HG03432 (cell line): ENCODE measurements around the gene MLF2.

Source experiments
- ATAC-seq: cut with Tn5 transposase; IDR thresholded peaks from one replicate; pipeline ENCODE4 v1.9.1; 2021; ENCODE audit warnings: mild to moderate bottlenecking, moderate library complexity; ENCODE audit not compliant: unreplicated experiment

MLF2 gene, protein sequence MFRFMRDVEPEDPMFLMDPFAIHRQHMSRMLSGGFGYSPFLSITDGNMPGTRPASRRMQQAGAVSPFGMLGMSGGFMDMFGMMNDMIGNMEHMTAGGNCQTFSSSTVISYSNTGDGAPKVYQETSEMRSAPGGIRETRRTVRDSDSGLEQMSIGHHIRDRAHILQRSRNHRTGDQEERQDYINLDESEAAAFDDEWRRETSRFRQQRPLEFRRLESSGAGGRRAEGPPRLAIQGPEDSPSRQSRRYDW

DNA sequence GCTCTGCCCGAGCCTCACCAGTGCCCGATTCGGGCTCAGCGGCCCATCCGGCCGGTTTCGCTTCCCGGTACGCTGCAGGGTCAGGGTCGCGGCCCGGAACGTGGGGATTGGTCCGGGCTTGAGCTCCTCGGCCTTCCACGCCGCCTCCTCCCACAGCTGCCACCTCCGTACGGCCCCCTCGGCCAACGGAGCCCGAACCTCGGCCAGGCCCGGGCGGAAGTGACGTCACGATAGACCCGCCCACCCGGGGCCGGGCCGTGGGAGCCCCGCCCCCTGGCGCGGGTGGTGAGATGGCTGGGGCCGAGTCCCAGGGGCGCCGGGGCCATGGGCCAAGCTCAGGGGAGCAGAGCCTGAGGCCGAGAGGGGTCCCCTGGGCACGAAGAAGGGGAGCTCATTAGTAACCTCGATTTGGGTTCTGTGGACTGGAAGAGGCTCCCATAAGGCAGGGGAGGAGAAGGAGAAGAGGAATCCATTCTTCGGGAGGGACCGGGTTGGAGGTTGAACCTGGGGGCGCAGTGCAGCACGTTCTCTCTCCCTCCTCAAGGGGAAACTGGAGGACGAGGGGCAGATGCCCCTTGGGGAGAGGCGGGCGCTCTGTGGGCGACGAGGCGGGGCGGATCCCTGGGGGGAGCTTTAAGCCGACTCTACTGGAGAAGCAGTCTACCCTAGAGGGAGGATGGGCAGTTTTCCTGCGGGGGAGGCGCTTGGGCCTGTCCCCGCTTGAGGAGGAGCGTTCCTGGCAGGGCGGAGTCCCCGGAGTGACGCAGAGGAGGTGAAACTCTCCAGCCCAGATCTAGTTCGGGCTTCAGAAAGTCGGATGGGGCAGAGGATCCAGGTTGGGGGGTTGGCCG is at the start of gene MLF2:
Gene MLF2, minus strand, starts transcription at position 221 of the 851 bp plus-strand sequence. CDS start 807 bp downstream, outside the sequence.
- ATAC-seq = peak; percentile 84

DNA sequence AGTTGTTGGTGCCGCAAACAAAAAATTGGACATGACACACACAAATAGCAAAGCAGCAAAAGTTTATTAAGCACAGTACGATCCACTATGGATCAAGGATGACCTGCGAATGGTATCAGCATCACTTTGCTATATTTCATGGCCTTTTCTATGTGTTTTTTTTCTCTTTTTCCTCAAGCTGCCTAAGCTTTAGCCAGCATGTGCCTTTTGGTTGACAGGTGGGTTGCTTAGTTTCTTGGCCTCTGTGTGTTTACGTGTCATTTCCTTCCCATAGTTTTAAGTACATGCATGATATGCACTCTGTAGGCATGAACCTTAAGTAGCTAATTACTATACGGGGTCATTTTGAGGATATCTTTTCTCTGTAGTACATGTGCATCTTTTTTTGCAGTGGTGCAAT is 46.2 kb upstream of the MLF2 start:
- ATAC-seq = no peak

DNA sequence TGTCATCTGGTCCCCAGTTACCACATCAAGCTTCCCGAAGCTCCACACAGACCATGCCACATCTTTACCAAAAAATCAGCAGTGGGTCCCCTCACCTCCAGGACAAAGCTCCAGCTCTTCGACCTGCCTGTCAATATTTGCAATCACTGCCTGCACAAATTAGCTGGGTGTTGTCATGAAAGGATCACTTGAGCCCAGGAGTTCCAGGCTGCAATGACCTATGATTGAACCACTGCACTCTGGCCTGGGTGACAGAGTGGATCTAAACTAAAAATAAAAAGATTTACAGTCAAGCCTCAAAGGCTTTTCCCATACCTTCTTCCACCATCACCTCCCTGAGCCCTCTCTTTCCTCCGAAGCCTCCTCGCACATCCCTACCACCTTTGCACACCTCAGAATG is 43.6 kb upstream of the MLF2 start:
- no peak for ATAC-seq

DNA sequence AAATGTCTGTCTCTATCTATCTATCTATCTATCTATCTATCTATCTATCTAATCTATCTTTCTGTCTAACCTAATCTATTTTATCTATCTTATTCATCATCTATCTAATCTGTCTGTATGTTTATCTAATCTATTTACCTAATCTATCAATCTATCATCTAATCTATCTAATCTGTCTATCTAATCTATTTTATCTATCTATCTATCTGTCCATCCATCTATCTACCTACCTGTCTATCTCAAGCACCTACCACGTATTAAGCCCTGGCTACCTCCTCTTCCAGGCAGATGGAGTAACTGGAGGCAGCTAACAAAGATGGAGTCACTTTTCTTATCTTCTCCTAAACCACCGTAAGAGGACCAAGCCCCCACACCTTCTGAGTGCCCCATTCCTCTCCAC is 42.1 kb upstream of the MLF2 start:
- no peak for ATAC-seq

DNA sequence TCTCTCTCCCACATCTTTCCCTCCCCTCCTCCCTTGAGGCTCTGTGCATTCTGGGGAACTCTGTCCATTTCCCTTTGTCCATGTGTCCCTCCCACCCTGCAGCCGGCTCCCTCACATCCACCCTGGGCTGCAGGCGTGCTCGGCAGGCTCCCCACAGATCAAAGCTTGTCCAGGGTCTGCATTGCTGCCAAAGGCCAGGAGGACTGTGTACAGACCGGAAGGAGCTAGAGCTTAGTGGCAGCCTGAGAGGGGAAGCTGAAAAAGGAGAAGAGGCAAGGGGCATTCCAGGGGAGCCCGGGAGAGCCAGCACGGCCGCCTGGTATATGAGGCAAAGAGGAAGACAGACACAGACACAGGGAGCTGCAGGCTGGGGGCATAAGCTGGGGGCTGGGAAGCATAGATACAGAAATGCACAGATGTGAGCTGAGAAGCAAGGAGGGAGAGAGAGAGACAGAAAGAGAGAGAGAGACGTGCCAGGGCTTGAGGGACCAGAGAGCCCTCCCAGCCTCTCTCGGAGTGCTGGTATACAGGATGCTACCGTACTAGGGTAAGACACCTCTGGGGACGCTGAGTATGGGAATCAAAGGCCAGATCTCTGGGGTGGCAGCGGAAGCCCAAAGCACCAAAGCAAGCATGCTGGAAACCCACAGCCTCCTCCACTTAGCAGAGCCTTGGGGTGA is 39.7 kb upstream of the MLF2 start:
- ATAC-seq = peak; percentile 44

DNA sequence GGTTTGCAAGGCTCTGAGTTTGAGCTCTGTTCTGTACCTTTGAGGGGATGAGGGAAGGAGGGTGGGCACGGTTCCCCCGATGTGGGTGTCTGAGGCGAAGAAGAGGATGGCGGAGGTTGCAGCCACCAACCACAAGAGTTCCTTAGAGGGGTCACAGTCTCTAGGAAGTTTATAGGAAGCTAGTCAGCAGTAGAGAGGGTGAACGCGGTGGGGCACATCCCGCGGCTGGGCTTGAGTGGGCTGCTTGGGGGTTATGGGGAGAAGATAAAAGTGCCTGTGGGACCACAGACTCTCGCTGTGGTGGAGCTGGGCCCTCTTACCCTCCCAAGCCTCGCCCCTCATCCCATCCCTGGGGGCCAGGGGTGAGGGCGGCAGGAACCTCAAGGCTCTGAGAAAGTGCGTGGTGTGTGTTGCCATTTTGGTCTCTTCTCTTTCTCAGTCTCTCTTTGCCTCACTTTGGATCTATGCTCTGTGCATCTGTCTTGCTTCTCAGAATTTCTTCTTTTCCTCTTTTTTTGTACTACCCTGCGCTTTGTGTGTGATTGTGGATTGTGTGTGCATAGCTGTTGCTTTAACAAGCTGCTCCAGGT is 39.1 kb upstream of the MLF2 start:
- no peak for ATAC-seq

DNA sequence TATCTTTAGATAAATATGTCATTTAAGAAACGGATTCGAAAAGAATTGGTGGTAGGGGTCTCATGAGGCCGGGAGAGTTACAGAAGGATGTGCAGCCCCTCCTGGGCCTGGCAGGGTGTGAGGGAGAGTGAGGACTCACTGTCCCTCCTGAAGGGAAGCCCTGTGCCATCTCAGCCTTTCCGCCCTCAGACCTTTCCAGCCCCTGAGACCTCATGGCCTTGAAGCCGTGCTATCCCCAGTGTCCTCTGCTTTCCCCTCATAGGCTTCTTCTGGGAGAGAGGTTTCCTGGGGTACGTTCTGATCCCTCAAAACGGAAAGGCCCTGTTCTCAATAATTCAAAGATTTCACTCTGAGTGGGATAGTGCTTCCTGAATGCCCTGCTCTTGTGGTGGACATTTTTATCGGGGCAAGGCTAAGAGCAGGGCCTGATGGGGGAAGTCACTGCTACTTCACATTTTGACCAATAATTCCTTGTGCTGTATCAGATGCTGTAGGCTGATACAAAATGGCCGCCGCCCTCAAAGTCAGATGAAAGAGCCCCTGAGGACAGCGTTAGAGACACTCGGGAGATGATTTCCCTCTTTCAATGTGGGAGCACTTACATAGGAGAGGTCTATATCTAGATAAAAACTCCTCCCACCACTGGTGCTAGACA is 37.7 kb upstream of the MLF2 start:
- ATAC-seq = no peak

DNA sequence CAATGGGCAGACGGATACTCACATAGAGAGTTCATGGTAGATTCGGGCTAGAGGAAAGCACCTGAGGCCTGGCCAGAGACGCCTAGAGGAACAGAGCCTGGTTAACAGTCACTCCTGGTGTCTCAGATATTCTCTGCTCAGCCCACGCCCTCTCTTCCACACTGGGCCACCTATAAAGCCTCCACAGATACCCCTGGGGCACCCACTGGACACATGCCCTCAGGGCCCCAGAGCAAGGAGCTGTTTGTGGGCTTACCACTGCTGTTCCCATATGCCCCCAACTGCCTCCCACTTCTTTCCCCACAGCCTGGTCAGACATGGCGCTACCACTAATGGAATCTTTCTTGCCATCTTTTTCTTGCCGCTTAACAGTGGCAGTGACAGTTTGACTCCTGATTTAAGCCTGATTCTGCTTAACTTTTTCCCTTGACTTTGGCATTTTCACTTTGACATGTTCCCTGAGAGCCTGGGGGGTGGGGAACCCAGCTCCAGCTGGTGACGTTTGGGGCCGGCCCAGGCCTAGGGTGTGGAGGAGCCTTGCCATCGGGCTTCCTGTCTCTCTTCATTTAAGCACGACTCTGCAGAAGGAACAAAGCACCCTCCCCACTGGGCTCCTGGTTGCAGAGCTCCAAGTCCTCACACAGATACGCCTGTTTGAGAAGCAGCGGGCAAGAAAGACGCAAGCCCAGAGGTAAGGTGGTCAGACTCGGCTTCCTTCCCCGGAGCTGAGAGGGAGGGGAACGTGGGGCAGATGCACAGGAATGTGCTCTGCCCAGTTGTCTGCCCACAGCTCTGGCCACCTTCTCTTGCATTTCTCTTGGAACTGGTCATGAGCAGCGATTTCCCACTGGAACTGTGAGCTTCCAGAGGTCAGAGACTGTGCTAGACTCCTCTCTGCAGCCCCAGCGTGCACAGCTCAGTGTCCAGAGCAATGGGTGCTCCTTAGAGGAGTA is 36.3 kb upstream of the MLF2 start, which contains the start of gene CD4:
Gene CD4, plus strand, starts transcription at position 557 of the 953 bp plus-strand sequence. CDS start 10,611 bp downstream, outside the sequence.
- ATAC-seq = no peak

DNA sequence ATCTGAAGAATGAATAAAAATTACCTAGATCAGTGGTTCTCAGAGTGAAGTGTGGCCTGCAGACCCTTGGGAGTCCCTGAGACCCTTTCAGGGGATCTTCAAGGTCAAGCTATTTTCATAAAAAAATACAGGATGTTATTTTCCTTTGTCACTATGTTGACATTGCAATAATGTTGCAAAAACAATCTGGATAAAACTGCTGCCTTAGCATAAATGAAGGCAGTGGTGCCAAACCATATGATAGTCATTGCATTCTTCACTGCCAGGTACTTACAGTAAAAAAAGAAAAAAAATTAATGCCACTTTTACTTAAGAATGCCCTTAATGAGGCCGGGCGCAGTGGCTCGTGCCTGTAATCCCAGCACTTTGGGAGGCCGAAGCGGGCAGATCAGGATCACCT is 34.4 kb upstream of the MLF2 start:
- no peak for ATAC-seq

DNA sequence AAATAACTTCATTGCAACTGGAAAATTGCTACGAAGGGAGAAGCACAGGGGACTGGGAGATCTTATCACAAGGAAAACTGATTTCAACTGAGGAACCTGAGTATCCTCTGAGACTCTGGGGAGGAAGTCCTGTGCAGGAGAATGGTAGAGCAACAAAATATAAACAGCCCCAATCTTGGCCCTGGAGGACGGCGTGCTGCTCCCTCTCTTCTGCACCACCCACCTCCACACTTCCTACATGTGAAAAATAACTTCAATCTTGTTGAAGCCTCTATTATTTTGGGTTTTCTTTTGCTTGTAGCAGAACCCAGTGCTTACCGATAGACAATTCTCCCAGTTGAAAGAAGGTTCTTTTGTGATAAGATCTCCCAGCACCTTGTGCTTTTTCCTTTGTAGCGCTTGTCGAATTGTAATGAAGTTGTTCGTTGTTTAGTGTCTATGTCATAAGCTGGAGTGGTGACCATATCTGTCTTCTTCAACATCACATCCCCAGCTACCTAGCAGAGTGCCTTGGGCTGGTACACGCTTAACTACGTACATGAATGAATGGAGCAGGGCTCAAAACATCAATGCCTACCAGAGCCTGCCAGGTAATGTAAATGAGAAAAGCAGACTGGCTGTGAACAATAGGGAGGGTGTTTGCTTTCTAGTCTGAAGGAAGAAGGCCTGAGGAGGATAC is 33.6 kb upstream of the MLF2 start:
- no peak for ATAC-seq

DNA sequence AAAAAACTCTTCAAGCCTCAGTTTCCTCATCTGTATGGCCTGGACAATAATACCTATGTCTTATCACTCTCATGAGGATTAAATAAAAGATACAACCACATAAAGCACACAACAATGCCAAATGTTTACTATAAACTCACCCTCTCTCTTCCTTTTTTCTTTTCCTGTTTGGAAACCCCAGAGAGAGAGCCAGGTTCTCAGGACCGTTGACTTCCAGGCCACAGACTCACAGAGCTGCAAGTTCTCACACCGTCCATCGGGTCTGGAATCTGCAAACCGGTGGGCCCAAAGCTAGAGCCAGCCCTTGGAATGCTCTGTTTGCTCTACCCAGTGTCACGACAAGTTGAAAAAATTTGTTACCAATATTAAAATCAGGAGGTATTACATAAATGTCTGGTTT is 31.8 kb upstream of the MLF2 start:
- no peak for ATAC-seq

DNA sequence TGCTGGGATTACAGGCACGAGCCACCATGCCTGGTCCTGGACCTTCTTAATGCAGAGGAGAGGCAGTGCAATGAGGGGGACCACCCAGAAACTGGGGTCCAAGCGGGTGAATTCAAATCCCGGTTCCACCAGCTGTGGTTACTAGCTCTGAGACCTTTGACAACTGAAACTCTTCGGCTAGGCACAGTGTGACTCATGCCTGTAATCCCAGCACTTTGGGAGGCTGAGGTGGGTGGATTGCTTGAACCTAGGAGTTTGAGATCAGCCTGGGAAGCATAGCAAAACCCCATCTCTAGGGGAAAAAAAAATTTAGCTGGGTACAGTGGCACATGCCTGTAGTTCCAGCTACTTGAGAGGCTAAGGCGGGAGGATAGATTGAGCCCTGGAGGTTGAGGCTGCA is 31.4 kb upstream of the MLF2 start:
- ATAC-seq = no peak

DNA sequence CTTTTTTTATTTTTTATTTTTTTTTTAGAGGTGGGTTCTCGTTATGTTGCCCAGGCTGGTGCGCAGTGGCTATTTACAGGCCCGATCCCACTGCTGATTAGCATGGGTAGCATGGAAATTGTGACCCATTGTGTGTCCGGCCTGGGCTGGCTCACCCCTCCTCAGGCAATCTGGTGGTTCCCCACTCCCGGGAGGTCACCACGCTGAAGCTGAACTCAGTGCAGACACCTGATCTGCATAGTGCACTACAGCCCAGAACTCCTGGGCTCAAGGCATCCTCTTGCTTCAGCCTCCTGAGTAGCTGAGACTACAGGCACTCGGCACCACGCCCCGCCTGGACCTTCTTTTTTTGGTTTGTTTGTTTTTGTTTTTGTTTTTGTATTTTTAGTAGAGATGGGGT is 30.9 kb upstream of the MLF2 start:
- no peak for ATAC-seq

DNA sequence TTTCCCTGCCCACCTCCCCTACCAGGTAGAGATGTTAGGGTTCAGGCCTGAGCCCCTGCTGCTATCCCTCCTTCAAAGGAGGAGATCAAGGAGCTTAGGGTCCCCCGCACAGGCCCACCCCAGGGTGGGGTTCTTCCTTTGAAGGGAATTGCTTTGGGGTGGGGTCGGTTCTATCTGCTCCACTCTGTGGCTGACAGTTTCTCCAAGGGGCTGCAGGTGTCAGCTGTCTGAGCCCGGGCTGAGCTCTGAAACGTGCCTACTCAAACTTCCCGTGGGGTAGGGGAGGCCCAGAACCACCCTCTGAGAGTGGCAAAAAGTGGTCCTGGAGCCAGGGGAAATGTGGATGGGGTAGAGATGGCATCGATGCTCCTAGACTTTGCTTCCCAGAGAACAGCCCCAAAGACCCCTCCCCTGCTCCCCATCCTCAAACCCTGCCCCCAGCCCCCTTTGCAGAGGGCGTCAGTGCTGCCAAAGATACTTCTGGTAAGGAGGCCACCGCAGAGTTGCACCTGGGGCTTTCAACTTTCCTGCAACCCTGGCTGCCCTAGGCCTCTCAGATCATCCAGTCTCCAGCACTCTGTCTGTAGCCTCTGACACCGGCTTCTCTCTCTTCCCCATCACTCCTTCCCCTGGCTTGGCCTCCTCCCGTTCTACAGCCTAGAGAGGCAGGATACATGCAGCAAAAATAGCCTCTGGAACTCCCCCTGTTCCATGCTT is 30.1 kb upstream of the MLF2 start:
- ATAC-seq = no peak

DNA sequence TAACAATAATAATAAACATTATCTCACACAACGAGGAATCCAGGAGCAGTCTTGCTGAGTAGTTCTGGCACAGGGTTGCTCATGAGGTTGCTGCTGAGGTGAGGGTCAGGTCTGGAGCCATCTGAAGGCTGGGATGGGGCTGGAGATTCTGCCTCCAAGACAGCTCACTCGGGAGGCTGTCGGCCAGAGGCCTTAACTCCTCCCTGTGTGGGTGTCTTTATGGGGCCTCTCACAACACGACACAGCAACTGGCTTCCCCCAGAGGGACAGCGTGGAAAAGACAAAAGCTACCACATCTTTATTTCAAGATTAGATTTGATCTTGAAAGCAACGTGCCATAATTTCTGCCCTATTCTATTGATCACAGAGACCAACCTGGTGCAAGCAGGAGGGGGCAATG is 29.2 kb upstream of the MLF2 start:
- ATAC-seq = no peak

DNA sequence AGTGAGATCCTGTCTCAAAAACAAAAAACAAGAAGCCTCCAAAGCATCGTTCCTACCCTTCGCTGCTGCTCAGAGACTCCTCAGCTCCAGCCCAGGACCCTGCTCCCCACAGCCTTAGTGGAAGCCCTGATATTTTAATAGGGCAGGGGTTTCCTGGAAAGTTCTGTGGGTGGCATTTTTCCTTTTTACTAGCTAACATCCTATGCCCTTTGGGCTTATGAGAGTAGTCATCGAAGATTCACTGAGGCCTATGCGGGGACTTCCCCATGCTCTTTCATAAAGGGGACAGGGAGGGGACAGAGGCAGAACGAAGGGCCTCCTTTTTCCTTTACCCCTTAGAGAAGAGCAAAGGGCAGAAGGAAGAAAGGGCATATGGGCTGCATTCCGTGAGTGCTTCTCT is 27.6 kb upstream of the MLF2 start:
- ATAC-seq = no peak

DNA sequence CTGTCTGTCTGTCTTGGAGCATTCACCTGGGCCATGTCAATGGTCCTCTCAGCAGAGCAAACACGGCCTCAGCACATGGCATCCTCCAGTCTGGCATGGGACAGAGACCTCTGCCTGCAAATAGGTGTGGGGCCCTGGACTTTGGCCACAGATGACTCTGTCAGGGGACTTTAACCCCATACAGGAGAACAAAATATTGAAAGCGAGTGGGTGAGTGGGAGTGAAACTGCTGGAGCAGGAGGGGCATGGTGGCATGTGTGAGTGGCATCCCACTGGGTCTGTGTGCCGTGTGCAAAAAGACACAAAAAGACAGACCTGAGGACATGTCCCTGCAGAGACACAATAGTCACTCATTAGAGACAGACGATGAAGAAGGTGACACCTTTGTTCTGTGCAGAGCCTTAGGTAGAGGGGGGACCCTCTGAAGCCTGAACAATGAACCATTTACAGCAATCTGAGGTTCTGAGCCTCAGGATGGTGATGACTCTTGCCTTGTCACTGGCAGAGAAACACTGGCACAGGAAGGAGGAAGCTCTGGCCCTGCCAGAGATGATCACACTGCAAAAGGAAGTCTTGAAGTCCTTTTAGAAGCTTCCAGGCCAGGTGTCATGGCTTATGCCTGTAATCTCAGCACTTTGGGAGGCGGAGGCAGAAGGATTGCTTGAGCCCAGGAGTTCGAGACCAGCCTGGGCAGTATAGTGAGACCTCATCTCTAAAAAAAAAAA is 26.9 kb upstream of the MLF2 start:
- ATAC-seq = no peak
